ENCODE results near the gene PTPRN2.

GRCh38 chr7:158000160-158000559, 587.5 kb downstream of the PTPRN2 start:
- TF ChIP-seq CTCF (IDR thresholded peaks at IDR 0.05) (no peak), POLR2AphosphoS5 (IDR thresholded peaks at IDR 0.05; ENCODE audit: low read depth, low read length) (no peak)
